SK-N-SH (cell line): ENCODE data around the gene CR1. TPM values are rescaled to one million over a fixed set of nuclear protein-coding genes. Genes with fewer than 3 reads are reported as not detected.

Source experiments
- CTCF ChIA-PET: fragments of 300-600, 350-600 bp; formaldehyde crosslinking; extraction: SDS; loops from one replicate; lab custom pipeline; 2021; lab: Yijun Ruan, JAX
- POLR2A ChIA-PET: fragments of 350-600 bp; sonication (Branson Sonifier 250); formaldehyde crosslinking; extraction: SDS; loops from one replicate; lab custom pipeline; 2020; ENCODE audit warnings: antibody characterized with exemption, inconsistent platforms; lab: Yijun Ruan, JAX
- DNase-seq: peaks from one replicate; pipeline ENCODE4 v3.0.0; 2012
- H2AFZ ChIP-seq: fragments of 200-600 bp; sonication (generic); 2 replicates; pipeline ENCODE4 v1.8.1; 2016; ENCODE audit warnings: antibody characterized with exemption, mild to moderate bottlenecking, low read depth
- H3F3A ChIP-seq: fragments of 200-600 bp; sonication (generic); replicated peaks from 2 replicates; pipeline ENCODE3; 2016; ENCODE audit warnings: antibody characterized with exemption, mild to moderate bottlenecking; ENCODE audit not compliant: insufficient read depth
- H3K27ac ChIP-seq, 2 experiments: fragments of 200-500 bp in 1 of 2; fragments of 200-600 bp in 1 of 2; sonication (Bioruptor generic) in 1 of 2; sonication (generic), shearing (Covaris generic) in 1 of 2; 2 replicates each; pipeline versions ENCODE4 v1.5.1 to v1.6.1; 2014 to 2016; ENCODE audit warnings: low read depth in 2 of 2, inconsistent platforms in 1 of 2, low read length in 1 of 2, mild to moderate bottlenecking in 1 of 2, mixed read lengths in 1 of 2
- H3K27me3 ChIP-seq: fragments of 200-600 bp; sonication (generic), shearing (Covaris generic); 2 replicates; pipeline ENCODE4 v1.6.1; 2016; ENCODE audit warnings: mixed run types; ENCODE audit not compliant: insufficient read depth
- H3K36me3 ChIP-seq, 2 experiments: fragments of 200-500 bp in 1 of 2; fragments of 200-600 bp in 1 of 2; sonication (Bioruptor generic) in 1 of 2; sonication (generic) in 1 of 2; replicated peaks in 1 of 2; 2 replicates each; pipeline versions ENCODE3 to v1.5.1; 2014 to 2016; ENCODE audit warnings: low read length in 1 of 2, mild to moderate bottlenecking in 1 of 2; ENCODE audit not compliant: insufficient read depth in 2 of 2, control insufficient read depth in 1 of 2
- H3K4me1 ChIP-seq, 2 experiments: fragments of 200-500 bp in 1 of 2; fragments of 200-600 bp in 1 of 2; sonication (Bioruptor generic) in 1 of 2; sonication (generic), shearing (Covaris generic) in 1 of 2; 2 replicates each; pipeline versions ENCODE4 v1.5.1 to v1.6.1; 2014 to 2016; ENCODE audit warnings: low read depth in 1 of 2, low read length in 1 of 2, mixed run types in 1 of 2; ENCODE audit not compliant: insufficient read depth in 2 of 2, control insufficient read depth in 1 of 2
- H3K4me2 ChIP-seq: fragments of 200-600 bp; sonication (generic), shearing (Covaris generic); 2 replicates; pipeline ENCODE4 v1.6.1; 2017; ENCODE audit warnings: mixed run types
- H3K4me3 ChIP-seq, 2 experiments: fragments of 200-500 bp in 1 of 2; fragments of 200-600 bp in 1 of 2; sonication (Bioruptor generic) in 1 of 2; sonication (generic), shearing (Covaris generic) in 1 of 2; 2 replicates each; pipeline versions ENCODE4 v1.5.1 to v1.8.1; 2014 to 2016; ENCODE audit warnings: low read depth in 2 of 2, inconsistent platforms in 1 of 2, low read length in 1 of 2, mild to moderate bottlenecking in 1 of 2, mixed read lengths in 1 of 2, moderate library complexity in 1 of 2
- H3K79me2 ChIP-seq: fragments of 200-600 bp; sonication (generic); 2 replicates; pipeline ENCODE4 v1.8.1; 2017; ENCODE audit warnings: mild to moderate bottlenecking; ENCODE audit not compliant: insufficient read depth
- H3K9ac ChIP-seq: fragments of 200-600 bp; sonication (generic); 2 replicates; pipeline ENCODE4 v1.6.1; 2017; ENCODE audit warnings: mixed run types
- H3K9me2 ChIP-seq: fragments of 200-600 bp; sonication (generic); 2 replicates; pipeline ENCODE4 v1.6.1; 2017; ENCODE audit warnings: mixed run types
- H3K9me3 ChIP-seq: fragments of 200-600 bp; sonication (generic); 2 replicates; pipeline ENCODE4 v1.6.1; 2017; ENCODE audit warnings: mixed run types, mild to moderate bottlenecking, moderate library complexity
- H4K20me1 ChIP-seq: fragments of 200-600 bp; sonication (generic); 2 replicates; pipeline ENCODE4 v1.6.1; 2017; ENCODE audit warnings: mild to moderate bottlenecking, mixed run types; ENCODE audit not compliant: insufficient read depth
- ELF1 ChIP-seq: IDR thresholded peaks from 2 replicates; pipeline ENCODE4 v1.4.0; 2012
- EP300 ChIP-seq, 2 experiments: IDR thresholded peaks; 2 replicates each; pipeline versions ENCODE4 v1.4.0 to v1.6.1; 2012; ENCODE audit warnings: borderline replicate concordance in 1 of 2, low read depth in 1 of 2, low read length in 1 of 2
- EZH2phosphoT487 ChIP-seq: fragments of 200-600 bp; sonication (generic); IDR thresholded peaks from 2 replicates; pipeline ENCODE4 v1.6.1; 2017; ENCODE audit warnings: low read depth, mixed run types, mild to moderate bottlenecking, antibody characterized with exemption, moderate library complexity, borderline replicate concordance
- FOSL2 ChIP-seq: IDR thresholded peaks from 2 replicates; pipeline ENCODE4 v1.4.0; 2012; ENCODE audit warnings: low read depth, mild to moderate bottlenecking, moderate library complexity, borderline replicate concordance
- GATA2 ChIP-seq: sonication (generic); formaldehyde crosslinking; IDR thresholded peaks from 2 replicates; pipeline ENCODE4 v1.5.0; 2020; ENCODE audit warnings: mild to moderate bottlenecking, missing genetic modification reagents
- JUND ChIP-seq: IDR thresholded peaks from 2 replicates; pipeline ENCODE4 v1.4.0; 2012
- MEF2A ChIP-seq: IDR thresholded peaks from 2 replicates; pipeline ENCODE4 v1.4.0; 2012; ENCODE audit warnings: low read depth, borderline replicate concordance
- NFIC ChIP-seq: IDR thresholded peaks from 2 replicates; pipeline ENCODE4 v1.4.0; 2012; ENCODE audit warnings: borderline replicate concordance
- RAD21 ChIP-seq: IDR thresholded peaks from 2 replicates; pipeline ENCODE4 v1.6.1; 2012; ENCODE audit warnings: mild to moderate bottlenecking, low read length
- SIN3A ChIP-seq: IDR thresholded peaks from 2 replicates; pipeline ENCODE4 v1.6.1; 2012; ENCODE audit warnings: low read depth, mild to moderate bottlenecking, low read length, moderate library complexity, borderline replicate concordance
- SMC3 ChIP-seq: IDR thresholded peaks from 2 replicates; pipeline ENCODE4 v1.6.1; 2012; ENCODE audit warnings: low read depth, low read length, improper control_type of control experiment
- TAF1 ChIP-seq: IDR thresholded peaks from 2 replicates; pipeline ENCODE4 v1.6.1; 2012; ENCODE audit warnings: low read depth, mild to moderate bottlenecking, low read length, moderate library complexity, borderline replicate concordance
- YY1 ChIP-seq: IDR thresholded peaks from 2 replicates; pipeline ENCODE4 v1.4.0; 2012; ENCODE audit warnings: low read depth, mild to moderate bottlenecking
- WGBS: methylation state at CpG from one replicate; pipeline ENCODE4 v1.1.6; 2017; ENCODE audit warnings: low lambda C conversion rate; 5-methylcytosine and 5-hydroxymethylcytosine counted together
- polyA plus RNA-seq, 3 experiments: library from polyadenylated mRNA; depleted of rRNA; stranded (reverse); fragments of >200 nt; gene quantifications; 2 replicates each; pipeline ENCODE4 v1.2.3, GENCODE V29; 2012
- TF ChIP-seq, protein P1 (sequence below): IDR thresholded peaks from 2 replicates; pipeline ENCODE4 v1.4.0; 2012; ENCODE audit warnings: low read depth, borderline replicate concordance
- TF ChIP-seq, protein P2 (sequence below): fragments of 150-350 bp; IDR thresholded peaks from 2 replicates; pipeline ENCODE4 v1.6.1; 2016; ENCODE audit warnings: mild to moderate bottlenecking, low read depth, low read length
- TF ChIP-seq, protein P3 (sequence below): IDR thresholded peaks from 2 replicates; pipeline ENCODE4 v1.4.0; 2012; ENCODE audit warnings: low read depth, borderline replicate concordance
- TF ChIP-seq, protein P4 (sequence below): IDR thresholded peaks from 2 replicates; pipeline ENCODE4 v1.6.1; 2012; ENCODE audit warnings: mild to moderate bottlenecking, low read depth, low read length, moderate library complexity

Gene CR1
- polyA plus RNA-seq, 1 of the 3 experiments (the other 2 are of a cell fraction) = not detected

DNA sequence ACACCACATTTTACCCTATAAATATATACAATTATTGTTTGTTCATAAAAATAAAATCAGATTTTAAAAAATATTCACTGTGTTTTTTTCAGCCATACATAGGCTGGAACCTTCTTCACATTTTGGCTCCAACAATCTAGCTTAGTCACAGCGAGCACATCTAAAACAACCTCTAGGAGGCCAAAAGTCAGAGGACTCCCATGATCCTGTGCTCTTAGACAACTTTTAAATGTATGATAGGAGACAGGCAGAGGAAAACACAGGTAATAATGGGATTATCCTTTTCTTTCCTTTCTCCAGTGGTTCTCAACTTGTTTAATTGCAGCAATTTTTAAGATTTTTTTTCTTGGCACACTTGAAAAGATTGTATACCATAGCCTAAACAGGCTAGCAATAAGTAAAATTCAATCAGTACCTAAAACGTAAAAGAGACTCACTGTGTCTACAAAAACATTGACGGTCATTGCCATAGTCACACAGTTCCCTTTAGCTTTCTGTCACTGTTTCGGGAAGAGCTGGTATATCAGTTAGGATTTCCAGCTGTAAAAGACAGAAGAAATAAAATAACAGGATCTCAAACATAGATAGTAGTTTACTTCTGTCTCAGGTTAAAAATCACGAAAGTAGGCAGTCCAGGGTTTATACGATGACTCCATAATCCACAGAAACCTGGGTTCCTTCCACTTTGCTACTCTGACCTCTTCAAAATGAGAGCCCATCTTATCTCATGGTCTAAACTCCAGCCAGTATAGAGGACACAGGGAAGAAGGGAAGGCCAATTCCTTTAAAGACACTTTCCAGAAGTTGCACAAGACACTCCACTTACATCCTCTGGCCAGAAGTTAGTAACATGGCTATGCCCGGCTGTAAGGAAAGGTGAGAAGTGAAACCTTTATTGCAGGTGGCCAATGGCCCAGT is 109.7 kb downstream of the CR1 start (continued):
- TF ChIP-seq, protein P1, sequence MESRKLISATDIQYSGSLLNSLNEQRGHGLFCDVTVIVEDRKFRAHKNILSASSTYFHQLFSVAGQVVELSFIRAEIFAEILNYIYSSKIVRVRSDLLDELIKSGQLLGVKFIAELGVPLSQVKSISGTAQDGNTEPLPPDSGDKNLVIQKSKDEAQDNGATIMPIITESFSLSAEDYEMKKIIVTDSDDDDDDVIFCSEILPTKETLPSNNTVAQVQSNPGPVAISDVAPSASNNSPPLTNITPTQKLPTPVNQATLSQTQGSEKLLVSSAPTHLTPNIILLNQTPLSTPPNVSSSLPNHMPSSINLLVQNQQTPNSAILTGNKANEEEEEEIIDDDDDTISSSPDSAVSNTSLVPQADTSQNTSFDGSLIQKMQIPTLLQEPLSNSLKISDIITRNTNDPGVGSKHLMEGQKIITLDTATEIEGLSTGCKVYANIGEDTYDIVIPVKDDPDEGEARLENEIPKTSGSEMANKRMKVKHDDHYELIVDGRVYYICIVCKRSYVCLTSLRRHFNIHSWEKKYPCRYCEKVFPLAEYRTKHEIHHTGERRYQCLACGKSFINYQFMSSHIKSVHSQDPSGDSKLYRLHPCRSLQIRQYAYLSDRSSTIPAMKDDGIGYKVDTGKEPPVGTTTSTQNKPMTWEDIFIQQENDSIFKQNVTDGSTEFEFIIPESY = no peak
- TF ChIP-seq NFIC = no peak
- TF ChIP-seq, protein P2, sequence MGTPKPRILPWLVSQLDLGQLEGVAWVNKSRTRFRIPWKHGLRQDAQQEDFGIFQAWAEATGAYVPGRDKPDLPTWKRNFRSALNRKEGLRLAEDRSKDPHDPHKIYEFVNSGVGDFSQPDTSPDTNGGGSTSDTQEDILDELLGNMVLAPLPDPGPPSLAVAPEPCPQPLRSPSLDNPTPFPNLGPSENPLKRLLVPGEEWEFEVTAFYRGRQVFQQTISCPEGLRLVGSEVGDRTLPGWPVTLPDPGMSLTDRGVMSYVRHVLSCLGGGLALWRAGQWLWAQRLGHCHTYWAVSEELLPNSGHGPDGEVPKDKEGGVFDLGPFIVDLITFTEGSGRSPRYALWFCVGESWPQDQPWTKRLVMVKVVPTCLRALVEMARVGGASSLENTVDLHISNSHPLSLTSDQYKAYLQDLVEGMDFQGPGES = no peak

DNA sequence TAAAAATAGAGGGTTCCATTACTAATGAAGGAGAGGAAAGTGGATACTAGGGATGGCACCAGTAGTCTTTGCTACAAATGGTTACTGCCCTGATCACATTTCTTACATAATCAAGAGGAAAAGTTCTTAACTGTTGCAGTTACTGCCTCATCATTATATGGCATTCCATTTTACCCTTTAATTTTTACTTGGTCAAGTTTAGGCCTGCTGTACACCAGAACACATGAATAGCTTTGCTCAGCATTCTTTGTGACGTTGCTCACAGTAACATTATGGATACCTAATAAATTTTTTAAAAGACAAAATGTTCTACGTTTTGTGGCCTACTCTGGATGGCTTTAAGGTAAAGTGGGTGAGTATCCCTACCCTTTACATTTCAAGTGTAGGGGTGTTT is 110.4 kb downstream of the CR1 start:
- CTCF ChIA-PET = interaction anchor here (0.9 kb wide), 1 partner anchor 14 kb away, joined by 6 read pairs; no protein-coding TSS in a partner anchor
- no peak for DNase-seq
- no peak overlapping the region for H3K4me2 ChIP-seq
- H3K4me1 ChIP-seq = no peaks in the 10 kb centered on the region
- H3K9ac ChIP-seq = no peak overlapping the region
- TF ChIP-seq, protein P3, sequence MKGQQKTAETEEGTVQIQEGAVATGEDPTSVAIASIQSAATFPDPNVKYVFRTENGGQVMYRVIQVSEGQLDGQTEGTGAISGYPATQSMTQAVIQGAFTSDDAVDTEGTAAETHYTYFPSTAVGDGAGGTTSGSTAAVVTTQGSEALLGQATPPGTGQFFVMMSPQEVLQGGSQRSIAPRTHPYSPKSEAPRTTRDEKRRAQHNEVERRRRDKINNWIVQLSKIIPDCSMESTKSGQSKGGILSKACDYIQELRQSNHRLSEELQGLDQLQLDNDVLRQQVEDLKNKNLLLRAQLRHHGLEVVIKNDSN = no peak
- TF ChIP-seq SMC3 (no peak), MEF2A (no peak), EP300 (IDR thresholded peaks at IDR 0.05; ENCODE audit: borderline replicate concordance in 1 of 2, low read depth in 1 of 2, low read length in 1 of 2) (no peak), TAF1 (no peak), JUND (no peak), EZH2phosphoT487 (no peak), RAD21 (no peak), SIN3A (no peak), FOSL2 (no peak), NFIC (no peak), YY1 (no peak), GATA2 (CRISPR knock-in tag) (no peak), ELF1 (no peak)
- TF ChIP-seq, protein P1 = no peak
- TF ChIP-seq, protein P4, sequence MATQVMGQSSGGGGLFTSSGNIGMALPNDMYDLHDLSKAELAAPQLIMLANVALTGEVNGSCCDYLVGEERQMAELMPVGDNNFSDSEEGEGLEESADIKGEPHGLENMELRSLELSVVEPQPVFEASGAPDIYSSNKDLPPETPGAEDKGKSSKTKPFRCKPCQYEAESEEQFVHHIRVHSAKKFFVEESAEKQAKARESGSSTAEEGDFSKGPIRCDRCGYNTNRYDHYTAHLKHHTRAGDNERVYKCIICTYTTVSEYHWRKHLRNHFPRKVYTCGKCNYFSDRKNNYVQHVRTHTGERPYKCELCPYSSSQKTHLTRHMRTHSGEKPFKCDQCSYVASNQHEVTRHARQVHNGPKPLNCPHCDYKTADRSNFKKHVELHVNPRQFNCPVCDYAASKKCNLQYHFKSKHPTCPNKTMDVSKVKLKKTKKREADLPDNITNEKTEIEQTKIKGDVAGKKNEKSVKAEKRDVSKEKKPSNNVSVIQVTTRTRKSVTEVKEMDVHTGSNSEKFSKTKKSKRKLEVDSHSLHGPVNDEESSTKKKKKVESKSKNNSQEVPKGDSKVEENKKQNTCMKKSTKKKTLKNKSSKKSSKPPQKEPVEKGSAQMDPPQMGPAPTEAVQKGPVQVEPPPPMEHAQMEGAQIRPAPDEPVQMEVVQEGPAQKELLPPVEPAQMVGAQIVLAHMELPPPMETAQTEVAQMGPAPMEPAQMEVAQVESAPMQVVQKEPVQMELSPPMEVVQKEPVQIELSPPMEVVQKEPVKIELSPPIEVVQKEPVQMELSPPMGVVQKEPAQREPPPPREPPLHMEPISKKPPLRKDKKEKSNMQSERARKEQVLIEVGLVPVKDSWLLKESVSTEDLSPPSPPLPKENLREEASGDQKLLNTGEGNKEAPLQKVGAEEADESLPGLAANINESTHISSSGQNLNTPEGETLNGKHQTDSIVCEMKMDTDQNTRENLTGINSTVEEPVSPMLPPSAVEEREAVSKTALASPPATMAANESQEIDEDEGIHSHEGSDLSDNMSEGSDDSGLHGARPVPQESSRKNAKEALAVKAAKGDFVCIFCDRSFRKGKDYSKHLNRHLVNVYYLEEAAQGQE = no peak
- H3K79me2 ChIP-seq = no peaks in the 10 kb centered on the region
- no peaks in the 10 kb centered on the region for H4K20me1 ChIP-seq
- no peaks in the 10 kb centered on the region for H3K36me3 ChIP-seq
- H3K9me2 ChIP-seq = no peaks in the 10 kb centered on the region
- 6% methylated on average over 2 of the region's 2 CpGs for WGBS
- no peaks in the 10 kb centered on the region for H3K9me3 ChIP-seq
- H3K4me3 ChIP-seq = no peak overlapping the region
- POLR2A ChIA-PET = no interaction called here
- H3K27ac ChIP-seq = no peak overlapping the region
- H3K27me3 ChIP-seq = peaks cover 10% of the 10 kb centered on the region; the same call in 1 of the 2 replicates
- H2AFZ ChIP-seq = no peak overlapping the region
- H3F3A ChIP-seq = no peaks in the 10 kb centered on the region
